Endothelial cell of hepatic sinusoid (primary cell): Measurements from ENCODE around the gene GATAD2B.
"Not testable (repeated sequence)": the region's sequence is repeated elsewhere in the genome, so short reads cannot be mapped to it uniquely, and the experiment has no call there.

Experiments
- in situ Hi-C: cut with HindIII; loops from 2 replicates; pipeline ENCODE4 v1.10.0; 2017; ENCODE audit warnings: low sequenced_read_pairs

GATAD2B gene

GRCh38 chr1:153899509-153899908 is 23.3 kb downstream of the GATAD2B start:
- in situ Hi-C loops = no loop called here

- in situ Hi-C loops = not testable (repeated sequence)
Measured at GRCh38 chr1:153895866-153896265, 26.9 kb downstream of the GATAD2B start.

- in situ Hi-C loops = not testable (repeated sequence)
Measured at GRCh38 chr1:153891042-153891441, 31.7 kb downstream of the GATAD2B start.

GRCh38 chr1:153888533-153888932 is 34.2 kb downstream of the GATAD2B start:
- in situ Hi-C loops = loop anchor here (5.0 kb wide), 2 partner anchors 34 to 71 kb away; partner anchors contain the start of gene GATAD2B

GRCh38 chr1:153886127-153886526 is 36.6 kb downstream of the GATAD2B start:
- in situ Hi-C loops = loop anchor here (5.0 kb wide), 2 partner anchors 36 to 69 kb away; partner anchors contain the start of gene GATAD2B

- in situ Hi-C loops = no loop called here
Measured at GRCh38 chr1:153883223-153883622, 39.5 kb downstream of the GATAD2B start.

- in situ Hi-C loops = no loop called here
Measured at GRCh38 chr1:153882296-153882912, 40.4 kb downstream of the GATAD2B start.

GRCh38 chr1:153881751-153882150 is 41.0 kb downstream of the GATAD2B start:
- in situ Hi-C loops = no loop called here

GRCh38 chr1:153880962-153881361 is 41.8 kb downstream of the GATAD2B start:
- in situ Hi-C loops = no loop called here

- in situ Hi-C loops = no loop called here
Measured at GRCh38 chr1:153880024-153880423, 42.7 kb downstream of the GATAD2B start.

GRCh38 chr1:153877112-153877511 is 45.7 kb downstream of the GATAD2B start:
- in situ Hi-C loops = no loop called here

- in situ Hi-C loops = no loop called here
Measured at GRCh38 chr1:153872934-153873333, 49.8 kb downstream of the GATAD2B start.

- in situ Hi-C loops = no loop called here
Measured at GRCh38 chr1:153872331-153872730, 50.4 kb downstream of the GATAD2B start.

GRCh38 chr1:153869486-153869885 is 53.3 kb downstream of the GATAD2B start:
- in situ Hi-C loops = no loop called here

GRCh38 chr1:153866045-153866850 is 56.5 kb downstream of the GATAD2B start:
- in situ Hi-C loops = no loop called here

- in situ Hi-C loops = no loop called here
Measured at GRCh38 chr1:153860285-153860684, 62.5 kb downstream of the GATAD2B start.

- in situ Hi-C loops = no loop called here
Measured at GRCh38 chr1:153857505-153857904, 65.3 kb downstream of the GATAD2B start.

- in situ Hi-C loops = no loop called here
Measured at GRCh38 chr1:153856763-153857162, 66.0 kb downstream of the GATAD2B start.

- in situ Hi-C loops = loop anchor here (5.0 kb wide), 2 partner anchors 35 to 70 kb away; partner anchors contain the start of gene GATAD2B
Measured at GRCh38 chr1:153852170-153852569, 70.6 kb downstream of the GATAD2B start.

GRCh38 chr1:153849487-153850185 is 73.1 kb downstream of the GATAD2B start:
- in situ Hi-C loops = loop anchor here (5.0 kb wide), 2 partner anchors 32 to 73 kb away; partner anchors contain the start of gene GATAD2B

- in situ Hi-C loops = no loop called here
Measured at GRCh38 chr1:153848805-153849204, 74.0 kb downstream of the GATAD2B start.
